Measurements from ENCODE around the gene SHISA4.
"Not testable (repeated sequence)": the region's sequence is repeated elsewhere in the genome, so short reads cannot be mapped to it uniquely, and the experiment has no call there.

SHISA4 gene

DNA sequence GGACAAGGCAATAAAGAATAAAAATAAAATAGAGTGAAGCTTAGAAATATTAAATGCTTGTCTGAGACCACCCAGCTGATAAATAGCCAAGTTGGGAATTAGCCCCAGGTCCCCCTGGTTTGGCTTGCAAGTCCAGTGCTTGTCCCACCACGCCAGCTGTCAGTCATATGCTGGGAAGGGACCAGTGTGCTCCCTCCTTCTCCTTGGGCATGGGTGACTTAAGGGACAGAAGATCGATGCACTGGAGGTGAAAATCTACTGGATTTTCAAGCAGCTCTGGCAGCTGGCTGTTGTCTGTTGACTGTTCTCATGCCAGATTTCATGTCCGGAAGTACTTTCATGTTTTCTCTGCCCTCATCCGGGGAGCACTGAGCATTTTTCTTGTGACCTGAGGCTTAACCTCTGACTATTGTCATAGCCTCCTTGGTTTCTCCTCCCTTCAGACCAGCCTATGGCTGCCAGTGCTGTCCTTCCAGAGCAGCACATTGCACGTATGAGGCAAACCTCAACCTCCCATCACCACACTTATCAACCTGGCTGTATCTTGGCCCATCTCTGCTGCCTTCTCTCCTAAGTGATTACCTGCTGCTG is 45.2 kb downstream of the SHISA4 start:
- no peak for FAIRE-seq

DNA sequence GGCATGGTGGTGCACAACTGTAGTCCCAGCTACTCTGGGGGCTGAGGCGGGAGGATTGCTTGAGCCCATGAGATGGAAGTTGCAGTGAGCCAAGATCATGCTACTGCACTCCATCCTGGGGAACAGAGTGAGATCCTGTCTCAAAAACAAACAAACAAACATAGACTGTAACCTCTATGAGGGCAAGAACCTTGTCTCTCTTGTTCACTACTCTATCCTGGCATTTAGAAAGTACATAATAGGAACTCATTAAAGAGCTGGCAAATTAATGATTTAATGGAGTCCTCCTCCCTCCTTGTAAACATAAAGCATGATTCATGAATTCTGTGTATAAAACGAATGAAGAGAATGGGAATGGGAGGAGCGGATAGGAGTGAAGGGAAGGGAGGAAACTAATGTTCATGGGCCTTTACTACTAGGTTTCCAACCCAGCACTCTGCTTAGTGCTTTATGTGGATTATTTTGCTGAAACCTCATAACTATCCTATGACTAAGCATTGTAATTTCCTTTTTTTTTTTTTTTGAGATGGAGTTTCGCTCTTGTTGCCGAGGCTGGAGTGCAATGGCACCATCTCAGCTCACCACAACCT is 49.0 kb downstream of the SHISA4 start:
- FAIRE-seq: no peak

DNA sequence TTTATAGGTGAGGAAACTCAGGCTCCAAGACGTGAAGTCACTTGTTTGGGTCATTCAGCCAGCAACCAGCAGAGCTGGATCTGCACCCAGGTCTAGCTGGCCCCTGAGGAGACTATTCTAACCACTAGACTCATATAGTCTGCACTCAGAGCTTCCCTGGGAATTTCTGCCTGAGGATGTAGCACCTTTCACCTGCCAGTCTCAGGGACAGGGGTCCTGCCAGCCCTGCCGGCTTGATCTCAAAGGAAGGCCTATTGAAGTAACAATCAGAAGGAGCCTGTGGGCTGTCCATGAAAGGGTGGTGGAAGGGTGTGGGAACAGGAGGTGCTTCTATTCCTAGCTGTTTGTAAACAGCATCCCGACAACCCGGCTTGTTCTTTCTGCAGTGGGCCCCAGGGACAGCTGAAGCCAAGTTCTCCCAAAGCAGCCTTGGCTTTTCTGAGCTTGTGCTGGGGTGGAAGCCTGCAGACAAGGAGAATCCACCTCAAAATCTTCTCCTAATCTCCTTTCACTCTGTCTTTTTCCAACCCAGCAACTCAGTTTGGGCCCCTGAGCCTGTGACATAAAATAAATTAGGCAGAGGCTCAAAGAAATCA is 49.8 kb downstream of the SHISA4 start:
- FAIRE-seq: no peak

DNA sequence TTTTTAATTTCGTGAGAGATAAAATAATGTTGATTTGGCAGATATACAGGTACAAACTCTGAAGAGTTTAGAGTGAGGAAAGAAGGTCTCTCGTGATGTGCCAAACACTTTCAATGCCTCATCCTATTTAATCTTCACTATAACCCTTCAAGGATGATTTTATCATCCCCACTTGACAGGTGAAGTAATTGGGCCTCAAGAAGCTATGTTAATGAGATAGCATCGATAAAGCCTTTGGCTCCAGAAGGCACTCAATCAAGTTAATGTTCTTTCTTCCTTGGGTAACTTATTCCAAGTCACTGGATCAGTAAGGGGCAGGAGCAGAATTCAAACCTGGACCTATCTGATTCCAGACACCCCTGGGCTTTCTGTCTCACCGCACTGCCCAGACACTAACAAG is 50.5 kb downstream of the SHISA4 start:
- no peak for FAIRE-seq

DNA sequence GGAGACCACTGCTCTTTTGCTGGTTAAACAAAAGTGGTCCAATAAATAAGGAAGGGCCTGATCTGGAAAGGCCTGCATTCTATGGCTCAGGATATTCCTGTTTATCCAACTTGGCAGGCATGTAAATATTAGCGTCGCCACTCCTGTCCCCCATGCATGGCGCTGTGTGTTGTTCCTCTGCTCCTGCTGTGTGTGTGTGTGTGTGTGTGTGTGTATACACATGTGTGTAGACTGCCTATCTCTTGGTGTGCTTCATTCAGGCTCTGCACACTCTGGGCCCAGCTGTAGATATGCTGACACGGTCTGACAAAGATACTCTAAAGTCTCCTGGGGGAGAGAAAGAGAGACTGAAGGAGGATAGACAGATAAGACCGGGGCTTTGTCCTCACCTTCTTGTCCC is 50.9 kb downstream of the SHISA4 start:
- no peak for FAIRE-seq

DNA sequence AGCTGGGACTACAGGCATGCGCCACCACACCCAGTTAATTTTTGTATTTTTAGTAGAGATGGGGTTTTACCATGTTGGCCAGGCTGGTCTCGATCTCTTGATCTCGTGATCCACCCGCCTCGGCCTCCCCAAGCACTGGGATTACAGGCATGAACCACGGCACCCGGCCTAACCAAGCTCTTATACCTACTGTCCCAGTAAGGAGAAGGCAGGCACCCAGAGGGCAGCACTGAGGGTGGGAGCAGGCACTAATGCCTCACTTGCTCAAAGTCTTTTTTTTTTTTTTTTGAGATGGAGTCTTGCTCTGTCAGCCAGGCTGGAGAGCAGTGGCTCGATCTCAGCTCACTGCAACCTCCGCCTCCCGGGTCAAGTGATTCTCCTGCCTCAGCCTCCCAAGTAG is 51.6 kb downstream of the SHISA4 start:
- not testable (repeated sequence) for FAIRE-seq

DNA sequence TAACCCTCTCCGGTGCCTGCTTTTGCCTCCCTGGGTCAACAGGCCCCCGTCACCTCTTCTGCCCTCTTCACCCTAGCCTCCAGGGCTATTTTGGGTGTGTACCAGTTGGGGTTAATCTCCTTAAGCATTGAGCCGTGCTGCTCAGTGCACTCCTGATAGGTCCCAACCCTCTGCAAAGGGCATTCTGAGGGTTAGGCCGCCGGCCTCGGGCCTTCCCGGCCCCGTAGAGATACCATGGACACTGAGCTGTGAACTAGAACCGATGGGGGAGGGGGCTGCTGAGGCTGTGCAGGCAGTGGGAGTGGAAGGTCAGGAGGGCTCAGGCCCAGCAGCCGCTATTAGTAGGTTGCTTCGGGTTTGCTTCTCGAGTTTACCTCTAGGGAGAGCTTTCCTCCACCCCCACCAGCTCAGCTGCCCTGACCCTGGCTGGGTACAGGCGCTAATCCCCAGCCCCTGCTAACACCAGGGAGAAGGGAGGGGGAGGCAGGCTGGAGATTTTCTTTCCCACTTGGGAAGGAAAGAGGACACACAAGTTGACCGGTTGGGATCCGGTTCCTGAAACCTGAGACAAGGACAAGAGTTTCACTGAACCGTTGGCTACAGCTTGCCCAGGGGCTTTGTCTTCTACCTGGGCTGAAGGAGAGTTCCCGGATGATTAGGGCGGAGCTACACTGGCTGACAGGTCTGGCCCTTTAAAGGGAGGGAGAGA is 52.9 kb downstream of the SHISA4 start:
- FAIRE-seq: no peak

DNA sequence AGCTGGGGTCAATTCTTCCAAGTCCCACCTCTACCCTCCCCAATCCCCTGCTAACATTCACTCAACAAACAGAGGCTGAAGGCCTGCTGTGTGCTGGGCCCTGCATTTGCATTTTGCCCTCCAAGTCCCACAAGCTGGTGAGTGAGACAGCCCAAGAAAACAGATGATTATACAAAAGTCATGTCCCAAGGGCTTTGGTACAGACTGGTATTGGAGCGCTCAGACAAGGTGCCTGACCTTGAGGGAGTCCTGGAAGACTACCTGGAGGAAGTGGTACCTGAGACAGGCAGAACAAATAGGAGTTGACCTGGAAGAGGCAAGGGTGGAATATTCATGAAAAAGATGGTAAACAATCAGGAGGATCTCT is 53.4 kb downstream of the SHISA4 start:
- FAIRE-seq: no peak
